Neural crest cell (in vitro differentiated cells): Measurements from ENCODE around the gene NAPSA. TPM values are rescaled to one million over a fixed set of nuclear protein-coding genes. Genes with fewer than 3 reads are reported as not detected.

Experiments used
- DNase-seq: peaks from one replicate; pipeline ENCODE4 v3.0.0; 2021; ENCODE audit warnings: low read depth, mixed read lengths, low spot score
- H3K27ac Mint-ChIP-seq: one replicate; pipeline ENCODE4 v1.8.0; 2021; ENCODE audit warnings: mild to moderate bottlenecking, mixed read lengths; ENCODE audit not compliant: unreplicated experiment
- H3K27me3 Mint-ChIP-seq: 2 replicates; pipeline ENCODE4 v1.8.0; 2021; ENCODE audit warnings: low read depth, mild to moderate bottlenecking, mixed read lengths
- H3K36me3 Mint-ChIP-seq: 2 replicates; pipeline ENCODE4 v1.8.0; 2021; ENCODE audit warnings: low read depth, mild to moderate bottlenecking, mixed read lengths
- H3K4me1 Mint-ChIP-seq: 2 replicates; pipeline ENCODE4 v1.8.0; 2021; ENCODE audit warnings: mixed read lengths
- H3K4me3 Mint-ChIP-seq: one replicate; pipeline ENCODE4 v1.8.0; 2021; ENCODE audit warnings: mild to moderate bottlenecking, mixed read lengths
- H3K9me3 Mint-ChIP-seq: 2 replicates; pipeline ENCODE4 v1.8.0; 2021; ENCODE audit warnings: mixed read lengths
- long read RNA-seq: library from polyadenylated mRNA; unstranded; transcript quantifications from one replicate; pipeline ENCODE4 v2.0.0, GENCODE V29; 2020
- total RNA-seq: library from RNA; stranded (reverse); gene quantifications from 2 replicates; pipeline ENCODE4 v1.2.1, GENCODE V29; 2021
- TF ChIP-seq, protein P1 (sequence below): fragments of 200-600 bp; sonication (generic); conservative IDR thresholded peaks from 2 replicates; pipeline ENCODE4 v1.5.0; 2021; ENCODE audit warnings: antibody characterized with exemption, mild to moderate bottlenecking

The NAPSA gene
- 0.96 and 1.0 TPM in 2 replicates for total RNA-seq
- long read RNA-seq = 0 reads

DNA sequence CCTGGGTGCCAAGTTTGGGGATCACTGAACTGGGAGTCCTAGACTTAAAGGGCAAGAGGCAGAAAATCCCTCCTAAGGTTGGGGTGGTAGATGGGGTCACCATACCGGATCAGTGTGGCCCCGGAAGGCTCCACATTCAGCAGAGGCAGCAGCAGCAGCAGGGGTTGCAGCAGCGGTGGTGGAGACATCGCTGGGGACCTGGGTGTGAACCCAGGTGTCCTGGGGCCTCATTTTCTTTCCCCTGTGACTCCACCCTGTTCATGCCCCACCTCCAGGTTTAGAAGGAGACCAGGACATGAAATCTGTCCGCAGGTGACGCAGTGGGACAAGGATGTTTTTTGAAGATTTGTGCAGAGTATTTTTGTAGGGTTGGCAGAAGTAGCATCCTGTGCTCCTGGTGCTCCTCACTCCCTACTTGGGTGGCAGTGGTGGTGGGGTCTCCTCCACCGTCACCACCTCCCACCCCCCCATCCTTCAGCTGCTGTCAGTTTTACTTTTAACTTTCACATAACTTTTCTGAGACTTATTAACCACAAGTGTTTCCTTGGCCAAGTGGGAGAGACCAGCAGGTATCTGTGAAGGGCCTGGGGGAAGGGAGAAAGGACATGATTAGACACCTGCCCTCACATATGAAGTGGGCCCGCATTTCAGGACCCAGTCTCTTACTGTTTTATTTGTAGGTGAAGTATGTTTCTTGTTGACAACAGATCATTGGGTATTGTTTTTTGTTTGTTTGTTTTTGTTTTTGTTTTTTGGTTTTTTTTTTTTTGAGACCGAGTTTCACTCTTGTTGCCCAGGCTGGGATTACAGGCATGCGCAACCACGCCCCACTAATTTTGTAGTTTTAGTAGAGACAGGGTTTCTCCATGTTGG is at the start of gene NAPSA:
Gene NAPSA, minus strand, starts transcription at position 206 of the 873 bp plus-strand sequence. Its CDS starts 18 bp downstream, at position 188.
- DNase-seq = no peak
- Mint-ChIP-seq H3K9me3 (peaks cover 2% of the 10 kb centered on the region), H3K4me3 (no peak within 1 kb of the TSS), H3K27me3 (peaks cover 21% of the 10 kb centered on the region), H3K27ac (no peak within 1 kb of the TSS), H3K36me3 (peaks cover under 1% of the 10 kb centered on the region), H3K4me1 (peaks cover 13% of the 10 kb centered on the region)
- TF ChIP-seq, protein P1, sequence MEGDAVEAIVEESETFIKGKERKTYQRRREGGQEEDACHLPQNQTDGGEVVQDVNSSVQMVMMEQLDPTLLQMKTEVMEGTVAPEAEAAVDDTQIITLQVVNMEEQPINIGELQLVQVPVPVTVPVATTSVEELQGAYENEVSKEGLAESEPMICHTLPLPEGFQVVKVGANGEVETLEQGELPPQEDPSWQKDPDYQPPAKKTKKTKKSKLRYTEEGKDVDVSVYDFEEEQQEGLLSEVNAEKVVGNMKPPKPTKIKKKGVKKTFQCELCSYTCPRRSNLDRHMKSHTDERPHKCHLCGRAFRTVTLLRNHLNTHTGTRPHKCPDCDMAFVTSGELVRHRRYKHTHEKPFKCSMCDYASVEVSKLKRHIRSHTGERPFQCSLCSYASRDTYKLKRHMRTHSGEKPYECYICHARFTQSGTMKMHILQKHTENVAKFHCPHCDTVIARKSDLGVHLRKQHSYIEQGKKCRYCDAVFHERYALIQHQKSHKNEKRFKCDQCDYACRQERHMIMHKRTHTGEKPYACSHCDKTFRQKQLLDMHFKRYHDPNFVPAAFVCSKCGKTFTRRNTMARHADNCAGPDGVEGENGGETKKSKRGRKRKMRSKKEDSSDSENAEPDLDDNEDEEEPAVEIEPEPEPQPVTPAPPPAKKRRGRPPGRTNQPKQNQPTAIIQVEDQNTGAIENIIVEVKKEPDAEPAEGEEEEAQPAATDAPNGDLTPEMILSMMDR = no peak

DNA sequence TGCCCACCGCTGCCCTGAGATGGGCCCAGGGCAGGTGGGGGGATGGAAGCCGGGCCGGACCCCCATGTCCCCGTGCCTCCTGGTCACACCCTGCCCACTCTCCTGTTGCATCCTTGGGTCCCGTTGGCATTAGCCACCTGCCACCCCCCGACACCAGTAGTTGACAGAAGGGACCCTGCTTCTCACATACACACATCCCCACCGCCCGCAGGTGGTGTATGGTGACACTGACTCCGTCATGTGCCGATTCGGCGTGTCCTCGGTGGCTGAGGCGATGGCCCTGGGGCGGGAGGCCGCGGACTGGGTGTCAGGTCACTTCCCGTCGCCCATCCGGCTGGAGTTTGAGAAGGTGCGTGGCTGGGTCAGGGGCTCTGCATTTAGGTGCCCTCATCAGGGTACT is 48.1 kb upstream of the NAPSA start:
- TF ChIP-seq, protein P1 = no peak
- Mint-ChIP-seq H3K4me1 (peaks cover 4% of the 10 kb centered on the region), H3K9me3 (no peaks in the 10 kb centered on the region), H3K4me3 (no peak overlapping the region), H3K36me3 (peaks cover 3% of the 10 kb centered on the region), H3K27me3 (peaks cover 4% of the 10 kb centered on the region), H3K27ac (no peak overlapping the region)
- DNase-seq = no peak

DNA sequence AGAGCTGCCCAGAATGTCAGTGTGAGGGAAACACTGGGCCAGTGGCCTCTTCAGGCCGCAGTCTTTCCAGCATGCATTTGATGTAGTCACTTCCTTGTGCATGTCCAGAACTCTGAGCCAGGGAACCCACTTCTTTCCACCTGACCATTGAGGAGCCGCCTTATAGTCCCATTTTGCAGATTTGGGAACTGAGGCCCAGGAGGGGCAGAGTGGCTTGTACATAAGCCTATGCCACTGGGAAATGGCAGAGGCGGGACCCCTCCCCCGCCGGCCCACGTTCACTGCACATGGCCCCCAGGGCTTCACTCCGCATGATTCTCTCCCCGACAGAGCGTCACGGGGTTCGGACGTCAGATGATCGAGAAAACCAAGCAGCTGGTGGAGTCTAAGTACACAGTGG is 47.7 kb upstream of the NAPSA start:
- H3K4me1 Mint-ChIP-seq = peaks cover 4% of the 10 kb centered on the region
- H3K36me3 Mint-ChIP-seq = peaks cover 3% of the 10 kb centered on the region
- no peaks in the 10 kb centered on the region for H3K27me3 Mint-ChIP-seq
- DNase-seq = no peak
- no peaks in the 10 kb centered on the region for H3K9me3 Mint-ChIP-seq
- TF ChIP-seq, protein P1 = no peak
- H3K27ac Mint-ChIP-seq = no peak overlapping the region
- H3K4me3 Mint-ChIP-seq = no peak overlapping the region

DNA sequence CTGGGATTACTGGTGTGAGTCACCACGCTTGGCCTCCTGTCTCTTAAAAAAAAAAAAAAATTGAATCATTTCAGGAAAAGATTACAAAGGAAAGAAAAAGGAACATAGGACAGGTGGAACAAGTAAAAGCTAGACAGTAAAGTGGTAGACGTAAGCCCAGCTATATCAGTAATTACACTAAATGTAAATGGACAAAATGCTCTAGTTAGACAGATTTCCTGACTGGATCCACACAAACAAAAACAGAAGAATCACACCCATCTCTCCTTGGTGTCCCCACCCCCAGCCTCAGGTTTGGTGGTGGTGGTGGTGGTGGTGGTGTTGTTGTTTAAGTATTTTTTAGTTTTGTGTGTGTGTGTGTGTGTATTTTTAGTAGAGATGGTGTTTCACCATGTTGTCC is 47.0 kb upstream of the NAPSA start:
- no peaks in the 10 kb centered on the region for H3K27me3 Mint-ChIP-seq

DNA sequence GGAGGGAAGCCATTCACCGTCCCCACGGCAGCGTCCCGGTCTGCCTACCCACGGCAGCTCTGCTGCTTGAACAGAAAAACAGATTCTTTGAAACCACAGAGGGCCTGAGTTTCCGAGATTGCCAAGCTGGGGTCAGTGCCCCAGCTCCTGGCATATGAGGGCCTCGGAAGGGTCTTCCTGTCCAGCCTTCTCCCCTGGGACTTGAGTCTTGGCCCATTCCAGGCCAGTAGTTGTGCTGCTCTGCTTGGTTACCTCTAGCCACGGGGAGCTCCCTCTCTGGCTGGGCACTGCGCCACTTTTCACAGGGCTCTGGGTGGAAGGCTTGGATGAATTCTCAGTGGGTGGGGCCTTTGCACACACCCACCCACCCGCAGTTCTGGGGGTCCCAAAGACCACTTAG is 44.7 kb upstream of the NAPSA start:
- Mint-ChIP-seq H3K27ac (no peak overlapping the region), H3K4me1 (peaks cover 4% of the 10 kb centered on the region), H3K9me3 (no peaks in the 10 kb centered on the region), H3K27me3 (no peaks in the 10 kb centered on the region), H3K36me3 (peaks cover 6% of the 10 kb centered on the region), H3K4me3 (no peak overlapping the region)
- TF ChIP-seq, protein P1 = no peak
- no peak for DNase-seq

More for the DNA sequence above, 47.0 kb upstream of the NAPSA start:
- Mint-ChIP-seq H3K9me3 (no peaks in the 10 kb centered on the region), H3K4me1 (peaks cover 4% of the 10 kb centered on the region), H3K27ac (no peak overlapping the region), H3K4me3 (no peak overlapping the region), H3K36me3 (peaks cover 3% of the 10 kb centered on the region)
- no peak for DNase-seq
- TF ChIP-seq, protein P1 = no peak
